ENCODE data around the gene PPIG.

DNA sequence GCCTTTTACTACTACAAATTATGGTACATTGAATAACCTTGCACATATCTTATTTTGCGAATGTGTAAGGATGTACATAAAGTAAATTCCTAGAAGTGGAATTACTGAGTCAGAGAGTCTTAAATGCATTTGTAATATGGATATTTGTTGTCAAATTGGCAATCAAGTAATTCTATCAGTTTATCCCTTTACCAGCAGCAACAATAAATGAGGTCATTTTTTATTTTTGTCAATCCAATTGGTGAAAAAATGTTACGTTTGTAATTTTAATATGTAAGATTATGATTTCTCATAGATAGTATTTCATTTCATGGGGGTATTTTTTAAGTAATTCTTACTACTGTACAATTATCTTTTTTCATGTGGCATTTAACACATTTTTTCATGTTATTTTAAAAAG lies 14.8 kb downstream of the PPIG start:
- TF ChIP-seq GATA2 (IDR thresholded peaks at IDR 0.05; ENCODE audit: low read depth, low read length) (no peak), GATA3 (IDR thresholded peaks at IDR 0.05; ENCODE audit: low read depth, low read length) (no peak)

All from SH-SY5Y (cell line).